Omental fat pad (tissue), 4 donors: Measurements from ENCODE around the gene ADCY3. TPM values are rescaled to one million over a fixed set of nuclear protein-coding genes. Genes with fewer than 3 reads are reported as not detected.

Experiments
- ATAC-seq: fragments of 150-250 bp; one replicate; pipeline ENCODE4 v1.9.1; 2016; ENCODE audit warnings: mild to moderate bottlenecking, moderate library complexity; ENCODE audit not compliant: low FRiP score
- DNase-seq: peaks from one replicate; pipeline ENCODE4 v3.0.0-alpha.2; 2019; ENCODE audit warnings: low spot score
- CTCF ChIP-seq, 3 donors: fragments of 450-650 bp; IDR thresholded peaks; one replicate each; pipeline ENCODE4 v1.5.1; 2016 to 2017; ENCODE audit warnings: antibody characterized with exemption in 3 of 3, mild to moderate bottlenecking in 3 of 3, moderate library complexity in 2 of 3
- total RNA-seq, 4 donors: library from RNA; depleted of rRNA; stranded (reverse); fragments of >200 nt; gene quantifications; one replicate each; pipeline ENCODE4 v1.1.0, GENCODE V29; 2016

The ADCY3 gene
- total RNA-seq, 4 donors from 2014 or later: 74.5 to 116 (median 95.1) TPM

GRCh38 chr2:24898122-24899109, 21.6 kb downstream of the ADCY3 start:
- DNase-seq (no peak), ATAC-seq (no peak)

GRCh38 chr2:24894750-24895149, 25.3 kb downstream of the ADCY3 start:
- no peak for TF ChIP-seq CTCF (IDR thresholded peaks at IDR 0.05)
- no peak for ATAC-seq
- no peak for DNase-seq

More at GRCh38 chr2:24898122-24899109, 21.6 kb downstream of the ADCY3 start:
- TF ChIP-seq CTCF (IDR thresholded peaks at IDR 0.05): no peak

- ATAC-seq (no peak), DNase-seq (no peak)
- no peak for TF ChIP-seq CTCF (IDR thresholded peaks at IDR 0.05)
These were observed 26.1 kb downstream of the ADCY3 start for GRCh38 chr2:24893934-24894333.

GRCh38 chr2:24892928-24893327, 27.1 kb downstream of the ADCY3 start:
- ATAC-seq: no peak
- no peak for TF ChIP-seq CTCF (IDR thresholded peaks at IDR 0.05)
- DNase-seq: no peak

GRCh38 chr2:24891201-24891600, 28.8 kb downstream of the ADCY3 start:
- DNase-seq (no peak), ATAC-seq (no peak)
- TF ChIP-seq CTCF (IDR thresholded peaks at IDR 0.05): no peak

GRCh38 chr2:24889221-24889620, 30.8 kb downstream of the ADCY3 start:
- no peak for TF ChIP-seq CTCF (IDR thresholded peaks at IDR 0.05)
- ATAC-seq (no peak), DNase-seq (no peak)

- no peak for DNase-seq
- ATAC-seq: no peak
- no peak for TF ChIP-seq CTCF (IDR thresholded peaks at IDR 0.05)
These were observed 31.9 kb downstream of the ADCY3 start for GRCh38 chr2:24888177-24888576.
